WTC11 (cell line): ENCODE measurements around the gene CDH12.

Experiments
- AFF4 ChIP-seq: sonication (generic); formaldehyde crosslinking; IDR thresholded peaks from 2 replicates; pipeline ENCODE4 v1.8.1; 2023; ENCODE audit warnings: mild to moderate bottlenecking, missing genetic modification reagents, borderline replicate concordance
- ATF2 ChIP-seq: sonication (generic); formaldehyde crosslinking; IDR thresholded peaks from 2 replicates; pipeline ENCODE4 v1.8.1; 2022; ENCODE audit warnings: low read depth, missing genetic modification reagents, borderline replicate concordance
- CTCF ChIP-seq: fragments of 200-600 bp; IDR thresholded peaks from 2 replicates; pipeline ENCODE4 v1.8.0; 2022; ENCODE audit warnings: antibody characterized with exemption
- E2F4 ChIP-seq: sonication (generic); formaldehyde crosslinking; IDR thresholded peaks from 2 replicates; pipeline ENCODE4 v1.8.1; 2022; ENCODE audit warnings: low read depth, mild to moderate bottlenecking, moderate library complexity, missing genetic modification reagents, borderline replicate concordance
- RELA ChIP-seq: sonication (generic); formaldehyde crosslinking; IDR thresholded peaks from 2 replicates; pipeline ENCODE4 v1.8.1; 2022; ENCODE audit warnings: missing genetic modification reagents, mild to moderate bottlenecking, borderline replicate concordance
- SMAD3 ChIP-seq: sonication (generic); formaldehyde crosslinking; IDR thresholded peaks from 2 replicates; pipeline ENCODE4 v1.8.0; 2022; ENCODE audit warnings: missing genetic modification reagents, mild to moderate bottlenecking, borderline replicate concordance
- USF2 ChIP-seq: sonication (generic); formaldehyde crosslinking; IDR thresholded peaks from 2 replicates; pipeline ENCODE4 v1.8.1; 2023; ENCODE audit warnings: mild to moderate bottlenecking, missing genetic modification reagents, moderate library complexity
- ZBTB43 ChIP-seq: sonication (generic); formaldehyde crosslinking; IDR thresholded peaks from 2 replicates; pipeline ENCODE4 v1.8.1; 2023; ENCODE audit warnings: mild to moderate bottlenecking, missing genetic modification reagents
- ZNF232 ChIP-seq: sonication (generic); formaldehyde crosslinking; IDR thresholded peaks from 2 replicates; pipeline ENCODE4 v1.8.0; 2022; ENCODE audit warnings: mild to moderate bottlenecking, missing genetic modification reagents
- ZNF512 ChIP-seq: sonication (generic); formaldehyde crosslinking; IDR thresholded peaks from 2 replicates; pipeline ENCODE4 v1.8.1; 2022; ENCODE audit warnings: missing genetic modification reagents, borderline replicate concordance

GRCh38 chr5:22500556-22500955, 352.6 kb downstream of the CDH12 start:
- TF ChIP-seq CTCF = no peak
- no peak for TF ChIP-seq USF2
- TF ChIP-seq ATF2 (CRISPR knock-in tag) = no peak
- no peak for TF ChIP-seq RELA (CRISPR knock-in tag)
- TF ChIP-seq ZNF232 (CRISPR knock-in tag) = no peak
- TF ChIP-seq ZBTB43 (CRISPR knock-in tag) = no peak
- TF ChIP-seq AFF4 (CRISPR knock-in tag) = no peak
- TF ChIP-seq ZNF512 (CRISPR knock-in tag) = no peak
- TF ChIP-seq E2F4 (CRISPR knock-in tag) = no peak
- no peak for TF ChIP-seq SMAD3 (CRISPR knock-in tag)
